ENCODE data around the gene VCL. TPM values are rescaled to one million over a fixed set of nuclear protein-coding genes. Genes with fewer than 3 reads are reported as not detected.

VCL gene
- total RNA-seq, 4 donors from 2014 or later: 99.2 to 120 (median 106) TPM

- Histone ChIP-seq H3K4me1 (peaks cover 0 to 72% (median 27%) of the 10 kb centered on the region in 4 donors), H3K9me3 (no peaks in the 10 kb centered on the region), H3K27me3 (no peaks in the 10 kb centered on the region), H3K4me3 (no peak overlapping the region), H3K27ac (peak overlapping the region in 1 of 4 donors; percentile 13), H3K36me3 (peaks cover 0 to 24% (median 0%) of the 10 kb centered on the region in 3 donors)
- 39 to 42% methylated on average over 4 of the region's 4 CpGs for WGBS, 2 donors
- peak in 1 of 2 donors; percentile 48 for DNase-seq (ENCODE audit: low spot score in 2 of 2)
- TF ChIP-seq POLR2A (IDR thresholded peaks at IDR 0.05) (no peak), EP300 (IDR thresholded peaks at IDR 0.05) (no peak)
- TF ChIP-seq, protein P1, sequence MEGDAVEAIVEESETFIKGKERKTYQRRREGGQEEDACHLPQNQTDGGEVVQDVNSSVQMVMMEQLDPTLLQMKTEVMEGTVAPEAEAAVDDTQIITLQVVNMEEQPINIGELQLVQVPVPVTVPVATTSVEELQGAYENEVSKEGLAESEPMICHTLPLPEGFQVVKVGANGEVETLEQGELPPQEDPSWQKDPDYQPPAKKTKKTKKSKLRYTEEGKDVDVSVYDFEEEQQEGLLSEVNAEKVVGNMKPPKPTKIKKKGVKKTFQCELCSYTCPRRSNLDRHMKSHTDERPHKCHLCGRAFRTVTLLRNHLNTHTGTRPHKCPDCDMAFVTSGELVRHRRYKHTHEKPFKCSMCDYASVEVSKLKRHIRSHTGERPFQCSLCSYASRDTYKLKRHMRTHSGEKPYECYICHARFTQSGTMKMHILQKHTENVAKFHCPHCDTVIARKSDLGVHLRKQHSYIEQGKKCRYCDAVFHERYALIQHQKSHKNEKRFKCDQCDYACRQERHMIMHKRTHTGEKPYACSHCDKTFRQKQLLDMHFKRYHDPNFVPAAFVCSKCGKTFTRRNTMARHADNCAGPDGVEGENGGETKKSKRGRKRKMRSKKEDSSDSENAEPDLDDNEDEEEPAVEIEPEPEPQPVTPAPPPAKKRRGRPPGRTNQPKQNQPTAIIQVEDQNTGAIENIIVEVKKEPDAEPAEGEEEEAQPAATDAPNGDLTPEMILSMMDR (IDR thresholded peaks at IDR 0.05): peak; percentile 63 to 76 (median 70)
Observed at GRCh38 chr10:74081192-74081803, 83.4 kb downstream of the VCL start.

DNA sequence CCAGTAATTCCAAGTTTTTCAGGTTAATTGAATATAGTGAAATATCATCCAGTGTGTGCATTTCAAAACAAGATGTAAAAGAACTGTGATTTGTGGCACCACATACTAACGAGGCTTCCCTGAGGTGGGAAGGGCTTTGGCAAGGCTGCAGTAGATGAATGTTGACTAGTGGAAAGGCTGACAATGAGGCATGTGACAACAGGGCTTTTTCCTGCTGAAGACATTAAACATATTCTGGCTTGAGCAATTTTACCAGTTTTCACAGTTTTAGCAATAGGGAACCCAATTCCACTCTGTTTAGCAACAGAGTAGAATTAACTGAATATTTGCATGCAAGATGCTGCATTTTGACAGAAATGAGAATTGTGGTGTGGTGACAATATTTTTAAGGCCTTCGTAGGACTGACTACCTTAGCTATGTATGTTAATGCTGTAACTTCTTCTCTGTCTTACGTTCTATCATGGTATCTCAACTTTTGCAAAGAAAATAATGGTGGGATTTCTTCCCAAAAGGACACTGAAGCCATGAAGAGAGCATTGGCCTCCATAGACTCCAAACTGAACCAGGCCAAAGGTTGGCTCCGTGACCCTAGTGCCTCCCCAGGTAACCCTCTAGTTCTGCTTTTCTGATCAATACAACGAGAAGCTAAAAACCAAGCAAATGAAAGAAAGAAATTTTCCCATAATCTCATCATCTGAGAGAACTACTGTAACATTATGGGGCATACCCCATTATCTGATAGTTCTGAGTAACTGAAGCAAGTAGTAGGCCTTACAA is 84.2 kb downstream of the VCL start:
- 69 to 75% methylated on average over 5 of the region's 5 CpGs for WGBS, 2 donors
- peaks cover 0 to 24% (median 0%) of the 10 kb centered on the region in 3 donors for H3K36me3 ChIP-seq
- TF ChIP-seq, protein P1 (IDR thresholded peaks at IDR 0.05): no peak
- peak in 1 of 2 donors; percentile 10 for TF ChIP-seq EP300 (IDR thresholded peaks at IDR 0.05)
- TF ChIP-seq POLR2A (IDR thresholded peaks at IDR 0.05): no peak
- H3K27me3 ChIP-seq: no peaks in the 10 kb centered on the region
- H3K4me1 ChIP-seq: peaks cover 0 to 72% (median 27%) of the 10 kb centered on the region in 4 donors
- no peak overlapping the region for H3K4me3 ChIP-seq
- DNase-seq (ENCODE audit: low spot score in 2 of 2): no peak
- H3K9me3 ChIP-seq: no peaks in the 10 kb centered on the region
- no peak overlapping the region for H3K27ac ChIP-seq

DNA sequence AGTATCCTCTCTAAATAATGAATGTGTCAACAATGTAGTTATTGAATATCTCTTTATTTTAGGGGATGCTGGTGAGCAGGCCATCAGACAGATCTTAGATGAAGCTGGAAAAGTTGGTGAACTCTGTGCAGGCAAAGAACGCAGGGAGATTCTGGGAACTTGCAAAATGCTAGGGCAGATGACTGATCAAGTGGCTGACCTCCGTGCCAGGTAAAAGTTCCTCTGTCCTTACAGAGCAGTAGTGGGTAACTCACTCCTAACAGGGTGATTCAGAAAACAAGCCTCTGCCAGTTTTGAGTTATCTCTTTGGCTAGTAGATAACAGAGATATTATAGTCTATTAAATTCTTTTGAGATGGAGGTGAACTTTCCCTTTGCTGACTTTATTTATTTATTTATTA is 85.4 kb downstream of the VCL start:
- no peak for TF ChIP-seq EP300 (IDR thresholded peaks at IDR 0.05)
- TF ChIP-seq POLR2A (IDR thresholded peaks at IDR 0.05): no peak
- TF ChIP-seq, protein P1 (IDR thresholded peaks at IDR 0.05): no peak
- Histone ChIP-seq H3K27me3 (no peaks in the 10 kb centered on the region), H3K27ac (no peak overlapping the region), H3K4me1 (peaks cover 0 to 62% (median 21%) of the 10 kb centered on the region in 4 donors), H3K9me3 (no peaks in the 10 kb centered on the region), H3K36me3 (peaks cover 0 to 24% (median 0%) of the 10 kb centered on the region in 3 donors), H3K4me3 (no peak overlapping the region)
- 82 to 92% methylated on average over 2 of the region's 2 CpGs for WGBS, 2 donors
- DNase-seq (ENCODE audit: low spot score in 2 of 2): no peak

DNA sequence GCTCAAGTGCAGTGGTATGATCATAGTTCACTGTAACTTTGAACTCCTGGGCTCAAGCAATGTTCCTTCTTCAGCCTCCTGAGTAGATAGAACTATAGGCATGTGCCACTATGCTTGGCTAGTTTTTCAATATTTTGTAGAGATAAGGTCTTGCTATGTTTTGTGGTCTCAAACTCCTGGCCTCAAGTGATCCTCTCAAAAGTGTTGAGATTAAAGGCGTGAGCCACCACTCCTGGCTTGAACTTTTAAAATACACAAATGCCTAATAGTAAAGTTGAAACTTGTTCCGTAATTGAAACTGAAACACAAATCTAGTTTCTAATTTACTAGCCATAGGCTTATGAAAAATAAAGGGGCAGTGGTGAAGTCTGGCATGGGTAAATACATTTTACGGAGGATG is 87.0 kb downstream of the VCL start:
- TF ChIP-seq, protein P1 (IDR thresholded peaks at IDR 0.05): no peak
- peaks cover 0 to 62% (median 15%) of the 10 kb centered on the region in 4 donors for H3K4me1 ChIP-seq
- DNase-seq (ENCODE audit: low spot score in 2 of 2): no peak
- no peak overlapping the region for H3K4me3 ChIP-seq
- WGBS, 2 donors: 90% methylated on average over 3 of the region's 3 CpGs
- no peaks in the 10 kb centered on the region for H3K9me3 ChIP-seq
- H3K27ac ChIP-seq: no peak overlapping the region
- H3K36me3 ChIP-seq: peaks cover 0 to 38% (median 0%) of the 10 kb centered on the region in 3 donors
- H3K27me3 ChIP-seq: no peaks in the 10 kb centered on the region

GRCh38 chr10:74086317-74086716 is 88.4 kb downstream of the VCL start:
- TF ChIP-seq POLR2A (IDR thresholded peaks at IDR 0.05) (no peak), EP300 (IDR thresholded peaks at IDR 0.05) (no peak)
- TF ChIP-seq, protein P1 (IDR thresholded peaks at IDR 0.05): no peak
- peak overlapping the region in 2 of 4 donors; percentile 26 to 31 for H3K27ac ChIP-seq
- no peaks in the 10 kb centered on the region for H3K27me3 ChIP-seq
- H3K9me3 ChIP-seq: no peaks in the 10 kb centered on the region
- H3K4me1 ChIP-seq: peaks cover 0 to 50% (median 5%) of the 10 kb centered on the region in 4 donors
- no peak for DNase-seq (ENCODE audit: low spot score in 2 of 2)
- H3K36me3 ChIP-seq: peaks cover 0 to 52% (median 0%) of the 10 kb centered on the region in 3 donors
- H3K4me3 ChIP-seq: no peak overlapping the region
- 36% methylated on average over 2 of the region's 2 CpGs for WGBS, 2 donors
